Measurements from ENCODE around the gene DUXA. TPM values are rescaled to one million over a fixed set of nuclear protein-coding genes. Genes with fewer than 3 reads are reported as not detected.

Gene DUXA
- total and polyA plus RNA-seq, 2 donors (not counting 3 experiments of a cell fraction or from before 2014, with no cell fraction given), result not detected

- no peaks in the 10 kb centered on the region for H4K20me1 ChIP-seq (replicated peaks; ENCODE audit: control insufficient read depth, extremely low read depth, insufficient read depth, low read length)
- peaks cover 8 to 18% of the 10 kb centered on the region in 2 experiments for H3K36me3 ChIP-seq (ENCODE audit: control insufficient read depth in 2 of 2, extremely low read depth in 1 of 2, insufficient read depth in 2 of 2, low read length in 2 of 2)
- no peaks in the 10 kb centered on the region for H3K27me3 ChIP-seq (ENCODE audit: control insufficient read depth in 2 of 2, insufficient read depth in 2 of 2, low read length in 2 of 2)
- peaks cover 26% of the 10 kb centered on the region for H3K79me2 ChIP-seq (ENCODE audit: control insufficient read depth, insufficient read depth, low read length)
- ChIA-PET CTCF (no interaction called here), POLR2A (no interaction called here)
- no peaks in the 10 kb centered on the region for H3K9me3 ChIP-seq (replicated peaks; ENCODE audit: control insufficient read depth, insufficient read depth, low read length)
- peak within 1 kb of the TSS; percentile 80 for H3K4me2 ChIP-seq (ENCODE audit: insufficient read depth, low read length)
- FAIRE-seq (peak; percentile 92), DNase-seq (ENCODE audit: low read depth, low spot score) (peak; percentile 90)
- intact Hi-C loops (cut with micrococcal nuclease) (loop anchor here (1.0 kb wide), 3 partner anchors 49 to 129 kb away; partner anchors contain the start of genes ZNF543 and ZNF805), dilution Hi-C loops (cut with MboI; ENCODE audit: extremely low pct_ligation_motif_present, low sequenced_read_pairs) (no loop called here)
- H3K27ac ChIP-seq (ENCODE audit: insufficient read depth, low read depth, low read length), result peak within 1 kb of the TSS; percentile 40
- H2AFZ ChIP-seq (ENCODE audit: low read depth, low read length), result peak within 1 kb of the TSS; percentile 99
- peak within 1 kb of the TSS; percentile 22 to 80 (median 77) for H3K4me3 ChIP-seq (replicated peaks in 1 of 3; ENCODE audit: insufficient read depth in 1 of 3, low read depth in 1 of 3, low read length in 3 of 3)
- peak within 1 kb of the TSS; percentile 66 for H3K9ac ChIP-seq (replicated peaks; ENCODE audit: extremely low read depth, insufficient read depth, low read length)
- peak; percentile 87 for TF ChIP-seq POLR2A (IDR thresholded peaks at IDR 0.05; ENCODE audit: low read depth, low read length)
- no peak for TF ChIP-seq CTCF (IDR thresholded peaks at IDR 0.05; ENCODE audit: extremely low read depth in 1 of 2, insufficient read depth in 1 of 2, low read depth in 1 of 2, low read length in 2 of 2)
- peak; percentile 92 for TF ChIP-seq POLR2AphosphoS5 (IDR thresholded peaks at IDR 0.05; ENCODE audit: insufficient read depth, low read depth, low read length)
- H3K4me1 ChIP-seq (ENCODE audit: control insufficient read depth, extremely low read depth, insufficient read depth, low read length), result peaks cover 3% of the 10 kb centered on the region
- BruUV-seq (replicated peaks), result TSS peak; percentile 34
- H3K9me1 ChIP-seq (replicated peaks; ENCODE audit: control insufficient read depth, extremely low read depth, insufficient read depth, low read length), result no peaks in the 10 kb centered on the region
Measured at GRCh38 chr19:57191141-57192076, 24.1 kb upstream of the DUXA start, which contains the start of gene ZNF264. TSS of gene ZNF264 (plus strand) at chr19:57191500. CDS start at chr19:57191914, 414 bp downstream.

GRCh38 chr19:57190301-57190700, 23.0 kb upstream of the DUXA start:
- dilution Hi-C loops (cut with MboI; ENCODE audit: extremely low pct_ligation_motif_present, low sequenced_read_pairs), result no loop called here
- no peak overlapping the region for H2AFZ ChIP-seq (ENCODE audit: low read depth, low read length)

More at GRCh38 chr19:57190301-57190700, 23.0 kb upstream of the DUXA start:
- DNase-seq (ENCODE audit: low read depth, low spot score) (no peak), FAIRE-seq (no peak)
- no peak overlapping the region for H3K4me2 ChIP-seq (ENCODE audit: insufficient read depth, low read length)
- peaks cover 8 to 10% of the 10 kb centered on the region in 2 experiments for H3K36me3 ChIP-seq (ENCODE audit: control insufficient read depth in 2 of 2, extremely low read depth in 1 of 2, insufficient read depth in 2 of 2, low read length in 2 of 2)
- no TSS peak for BruUV-seq (replicated peaks)
- peaks cover 26% of the 10 kb centered on the region for H3K79me2 ChIP-seq (ENCODE audit: control insufficient read depth, insufficient read depth, low read length)
- H3K27ac ChIP-seq (ENCODE audit: insufficient read depth, low read depth, low read length), result no peak overlapping the region
- POLR2A ChIA-PET, result no interaction called here
- H3K4me3 ChIP-seq (replicated peaks in 1 of 3; ENCODE audit: insufficient read depth in 1 of 3, low read depth in 1 of 3, low read length in 3 of 3), result no peak overlapping the region
- TF ChIP-seq FOS (IDR thresholded peaks at IDR 0.05; ENCODE audit: borderline replicate concordance, insufficient read depth, low read length) (no peak), CTCF (IDR thresholded peaks at IDR 0.05; ENCODE audit: extremely low read depth in 1 of 2, insufficient read depth in 1 of 2, low read depth in 1 of 2, low read length in 2 of 2) (no peak), POLR2A (IDR thresholded peaks at IDR 0.05; ENCODE audit: low read depth, low read length) (no peak), GATA2 (IDR thresholded peaks at IDR 0.05; ENCODE audit: insufficient read depth, insufficient read length, low read depth, low read length) (no peak), JUN (IDR thresholded peaks at IDR 0.05; ENCODE audit: borderline replicate concordance, insufficient read depth, insufficient read length, low read depth) (no peak), EZH2 (IDR thresholded peaks at IDR 0.05; ENCODE audit: borderline replicate concordance, low read depth, low read length, severe bottlenecking) (no peak), POLR2AphosphoS5 (IDR thresholded peaks at IDR 0.05; ENCODE audit: insufficient read depth, low read depth, low read length) (no peak), MAX (IDR thresholded peaks at IDR 0.05; ENCODE audit: insufficient read depth, insufficient read length) (no peak)
- no peaks in the 10 kb centered on the region for H3K27me3 ChIP-seq (ENCODE audit: control insufficient read depth in 2 of 2, insufficient read depth in 2 of 2, low read length in 2 of 2)
- H3K9me1 ChIP-seq (replicated peaks; ENCODE audit: control insufficient read depth, extremely low read depth, insufficient read depth, low read length), result no peaks in the 10 kb centered on the region
- no peaks in the 10 kb centered on the region for H3K9me3 ChIP-seq (replicated peaks; ENCODE audit: control insufficient read depth, insufficient read depth, low read length)
- H3K9ac ChIP-seq (replicated peaks; ENCODE audit: extremely low read depth, insufficient read depth, low read length), result no peak overlapping the region
- H4K20me1 ChIP-seq (replicated peaks; ENCODE audit: control insufficient read depth, extremely low read depth, insufficient read depth, low read length), result no peaks in the 10 kb centered on the region
- H3K4me1 ChIP-seq (ENCODE audit: control insufficient read depth, extremely low read depth, insufficient read depth, low read length), result peaks cover 3% of the 10 kb centered on the region
- CTCF ChIA-PET, result no interaction called here
- intact Hi-C loops (cut with micrococcal nuclease), result no loop called here
